ENCODE results near the gene ALG9.

- TF ChIP-seq CTCF (IDR thresholded peaks at IDR 0.05) (no peak), POLR2A (IDR thresholded peaks at IDR 0.05) (no peak), EP300 (IDR thresholded peaks at IDR 0.05) (no peak)
Observed at GRCh38 chr11:111823131-111823530, 48.2 kb downstream of the ALG9 start.
